HepG2 (cell line): ENCODE data around the gene CDH13. TPM values are rescaled to one million over a fixed set of nuclear protein-coding genes. Genes with fewer than 3 reads are reported as not detected.

Experiments used
- ATAC-seq: fragments of 200-7000 bp; cut with Tn5 transposase; 3 replicates; pipeline ENCODE4 v1.9.1; 2020; ENCODE audit warnings: mild to moderate bottlenecking, moderate library complexity
- BruUV-seq: library from RNA; stranded (reverse); fragments of 400-500 nt; replicated peaks from 2 replicates; lab custom pipeline; 2021; lab: Mats Ljungman, UMichigan
- CTCF ChIA-PET: fragments of 300-600 bp; formaldehyde crosslinking; extraction: SDS; loops from one replicate; lab custom pipeline; 2021; ENCODE audit warnings: low total read pairs, inconsistent platforms, low intra/inter-chr PET ratio; lab: Yijun Ruan, JAX
- POLR2A ChIA-PET: fragments of 350-600 bp; sonication (Branson Sonifier 250); formaldehyde crosslinking; loops from one replicate; lab custom pipeline; 2020; ENCODE audit warnings: antibody characterized with exemption, inconsistent platforms; lab: Yijun Ruan, JAX
- DNase-seq: peaks from one replicate; pipeline ENCODE4 v3.0.0-alpha.2; 2015; ENCODE audit warnings: low spot score
- FAIRE-seq: peaks from 3 replicates; lab custom pipeline; 2011; peaks lifted over from hg19 to GRCh38; lab: Jason Lieb, UNC
- H2AFZ ChIP-seq: one replicate; pipeline ENCODE4 v1.6.1; 2011; ENCODE audit warnings: low read length, inconsistent platforms
- H3K27ac ChIP-seq: fragments of 300-600 bp; 3 replicates; pipeline ENCODE4 v1.8.0; 2011; ENCODE audit warnings: mixed run types, mild to moderate bottlenecking, mixed read lengths, low read length, inconsistent platforms; ENCODE audit not compliant: insufficient read depth; ENCODE audit errors: extremely low read length
- H3K27me3 ChIP-seq, 2 experiments: fragments of 200-600 bp in 1 of 2; 2 replicates in 1 of 2; 3 replicates in 1 of 2; pipeline versions ENCODE4 v1.6.0 to v1.8.0; 2011; ENCODE audit warnings: low read length in 2 of 2, mild to moderate bottlenecking in 2 of 2, moderate library complexity in 2 of 2, inconsistent platforms in 1 of 2; ENCODE audit not compliant: insufficient read depth in 2 of 2, control insufficient read depth in 1 of 2
- H3K36me3 ChIP-seq, 2 experiments: fragments of 200-600 bp in 1 of 2; replicated peaks in 1 of 2; 2 replicates in 1 of 2; 3 replicates in 1 of 2; pipeline versions ENCODE4 v1.5.1 to v1.8.0; 2011; ENCODE audit warnings: low read length in 2 of 2, inconsistent platforms in 1 of 2; ENCODE audit not compliant: insufficient read depth in 2 of 2, control insufficient read depth in 1 of 2
- H3K4me1 ChIP-seq: 2 replicates; pipeline ENCODE4 v1.5.1; 2012; ENCODE audit warnings: low read length, inconsistent platforms; ENCODE audit not compliant: insufficient read depth
- H3K4me2 ChIP-seq: 2 replicates; pipeline ENCODE4 v1.6.0; 2011; ENCODE audit warnings: low read depth, low read length, inconsistent platforms
- H3K4me3 ChIP-seq, 3 experiments: fragments of 200-600 bp in 1 of 3; sonication (generic), shearing (Covaris generic) in 1 of 3; replicated peaks in 1 of 3; 2 replicates each; pipeline ENCODE4 v1.5.1; 2011 to 2016; ENCODE audit warnings: low read length in 3 of 3, inconsistent platforms in 2 of 3, low read depth in 2 of 3, mild to moderate bottlenecking in 2 of 3, control low read depth in 1 of 3, mixed read lengths in 1 of 3; ENCODE audit not compliant: insufficient read depth in 1 of 3
- H3K79me2 ChIP-seq: one replicate; pipeline ENCODE4 v1.6.1; 2011; ENCODE audit warnings: low read length, inconsistent platforms; ENCODE audit not compliant: insufficient read depth
- H3K9ac ChIP-seq: 2 replicates; pipeline ENCODE4 v1.6.0; 2011; ENCODE audit warnings: mild to moderate bottlenecking, low read depth, low read length, inconsistent platforms; ENCODE audit not compliant: insufficient read depth
- H3K9me3 ChIP-seq: 2 replicates; pipeline ENCODE4 v1.5.1; 2012; ENCODE audit warnings: mild to moderate bottlenecking, low read length
- H4K20me1 ChIP-seq: 2 replicates; pipeline ENCODE4 v1.6.0; 2011; ENCODE audit warnings: inconsistent platforms, mild to moderate bottlenecking, low read length, moderate library complexity; ENCODE audit not compliant: insufficient read depth
- FOXA1 ChIP-seq, 2 experiments: fragments of 450-650 bp in 1 of 2; sonication (generic) in 1 of 2; formaldehyde crosslinking in 1 of 2; IDR thresholded peaks; 2 replicates each; pipeline versions ENCODE4 v1.4.0 to v1.6.1; 2016 to 2020; ENCODE audit warnings: missing genetic modification reagents in 1 of 2
- HNRNPL ChIP-seq: fragments of 200-400 bp; formaldehyde crosslinking; IDR thresholded peaks from 2 replicates; pipeline ENCODE4 v1.6.1; 2017; ENCODE audit warnings: mild to moderate bottlenecking, low read depth, low read length
- KDM2A ChIP-seq: sonication (generic); formaldehyde crosslinking; IDR thresholded peaks from 2 replicates; pipeline ENCODE4 v1.4.0; 2020; ENCODE audit warnings: low read depth, missing genetic modification reagents, borderline replicate concordance
- KLF12 ChIP-seq: sonication (generic); formaldehyde crosslinking; IDR thresholded peaks from 2 replicates; pipeline ENCODE4 v1.4.0; 2020; ENCODE audit warnings: missing genetic modification reagents, borderline replicate concordance
- MZF1 ChIP-seq: sonication (generic); formaldehyde crosslinking; IDR thresholded peaks from 2 replicates; pipeline ENCODE4 v1.8.1; 2023; ENCODE audit warnings: mild to moderate bottlenecking, missing genetic modification reagents, borderline replicate concordance
- NCOA5 ChIP-seq: sonication (generic); formaldehyde crosslinking; IDR thresholded peaks from 2 replicates; pipeline ENCODE4 v1.4.0; 2020; ENCODE audit warnings: missing genetic modification reagents
- NR1H2 ChIP-seq: sonication (generic); formaldehyde crosslinking; IDR thresholded peaks from 2 replicates; pipeline ENCODE4 v1.8.1; 2022; ENCODE audit warnings: low read depth, missing genetic modification reagents, borderline replicate concordance
- RBM22 ChIP-seq: fragments of 200-400 bp; formaldehyde crosslinking; optimal IDR thresholded peaks from 2 replicates; pipeline ENCODE3; 2017; ENCODE audit warnings: mild to moderate bottlenecking, low read length, moderate library complexity
- SIN3A ChIP-seq: IDR thresholded peaks from 2 replicates; pipeline ENCODE4 v1.6.1; 2011; ENCODE audit warnings: low read depth, mild to moderate bottlenecking, control low read depth, low read length, borderline replicate concordance
- SP1 ChIP-seq, 2 experiments: fragments of 450-650 bp in 1 of 2; sonication (generic) in 1 of 2; formaldehyde crosslinking in 1 of 2; IDR thresholded peaks; 2 replicates each; pipeline versions ENCODE4 v1.4.0 to v1.6.1; 2016 to 2020; ENCODE audit warnings: missing genetic modification reagents in 1 of 2
- YEATS4 ChIP-seq: sonication (generic); formaldehyde crosslinking; IDR thresholded peaks from 2 replicates; pipeline ENCODE4 v1.4.0; 2020; ENCODE audit warnings: missing genetic modification reagents, borderline replicate concordance
- ZNF326 ChIP-seq: sonication (generic); formaldehyde crosslinking; IDR thresholded peaks from 2 replicates; pipeline ENCODE4 v1.4.0; 2020; ENCODE audit warnings: missing genetic modification reagents, borderline replicate concordance
- ZNF724P ChIP-seq: sonication (generic); formaldehyde crosslinking; IDR thresholded peaks from 2 replicates; pipeline ENCODE4 v1.8.0; 2022; ENCODE audit warnings: missing genetic modification reagents, borderline replicate concordance
- WGBS: methylation state at CpG from one replicate; pipeline ENCODE4 v1.1.6; 2017; ENCODE audit warnings: low lambda C conversion rate; 5-methylcytosine and 5-hydroxymethylcytosine counted together
- in situ Hi-C: cut with HindIII; loops from 2 replicates; pipeline ENCODE4 v1.10.0; 2017; ENCODE audit warnings: low pct_unique_long_range_greater_than_20kb; ENCODE audit not compliant: extremely low pct_ligation_motif_present
- intact Hi-C: fragments of 100-400 bp; cut with micrococcal nuclease; formaldehyde crosslinking; loops from one replicate; pipeline ENCODE4 v1.10.0; 2022; ENCODE audit not compliant: unreplicated experiment
- polyA plus RNA-seq, 8 experiments: library from polyadenylated mRNA; depleted of rRNA in 3 of 8; stranded (reverse) in 7 of 8; unstranded in 1 of 8; fragments of >200 nt; fragmentation: Illumina TruSeq in 4 of 8; extraction: Trizol in 4 of 8; gene quantifications; 2 replicates each; pipeline versions ENCODE4 v1.2.1 to v1.2.3, GENCODE V29; 2011 to 2016; ENCODE audit warnings: low read depth in 4 of 8, missing spikeins in 1 of 8, mixed read lengths in 1 of 8; ENCODE audit not compliant: insufficient read depth in 1 of 8
- total RNA-seq, 5 experiments: library from RNA; depleted of rRNA; stranded (reverse); fragments of >200 nt; fragmentation: Illumina TruSeq; extraction: Trizol; gene quantifications; 2 replicates each; pipeline ENCODE4 v1.2.3, GENCODE V29; 2016; ENCODE audit warnings: low read depth in 1 of 5
- TF ChIP-seq, protein P1 (sequence below): sonication (generic); formaldehyde crosslinking; IDR thresholded peaks from 2 replicates; pipeline ENCODE4 v1.5.1; 2020; ENCODE audit warnings: mild to moderate bottlenecking, missing genetic modification reagents, moderate library complexity
- TF ChIP-seq, protein P2 (sequence below): sonication (generic); formaldehyde crosslinking; IDR thresholded peaks from 2 replicates; pipeline ENCODE4 v1.5.0; 2020; ENCODE audit warnings: mild to moderate bottlenecking, missing genetic modification reagents
- TF ChIP-seq, protein P3 (sequence below): sonication (generic); formaldehyde crosslinking; IDR thresholded peaks from 2 replicates; pipeline ENCODE4 v1.4.0; 2020; ENCODE audit warnings: mild to moderate bottlenecking, missing genetic modification reagents
- TF ChIP-seq, protein P4 (sequence below): sonication (generic); formaldehyde crosslinking; IDR thresholded peaks from 2 replicates; pipeline ENCODE4 v1.5.1; 2020; ENCODE audit warnings: missing genetic modification reagents, mild to moderate bottlenecking, borderline replicate concordance

CDH13 gene
- total and polyA plus RNA-seq, 2 of the 13 experiments (the other 11 are each of a cell fraction or from before 2014, with no cell fraction given), result not detected

DNA sequence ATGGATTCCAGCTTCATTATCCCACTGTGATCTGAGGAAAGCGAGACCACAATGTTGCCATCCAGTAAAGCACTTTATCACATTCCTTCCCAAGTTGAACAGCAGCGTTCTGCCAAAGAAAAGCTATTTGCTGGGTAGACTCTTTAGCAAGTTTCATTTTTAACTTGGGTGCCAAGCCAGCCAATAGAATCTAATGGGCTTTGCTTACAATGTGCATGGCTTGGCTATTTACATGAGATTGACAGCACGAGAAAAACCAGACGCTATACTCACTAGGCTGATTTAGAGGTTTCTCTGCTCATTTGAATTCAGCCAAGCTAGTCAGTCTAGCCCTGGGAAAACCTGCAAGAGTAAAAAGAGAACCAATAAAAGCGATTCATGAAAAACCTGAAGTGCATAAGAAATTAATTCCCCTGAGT lies 108.9 kb downstream of the CDH13 start:
- H4K20me1 ChIP-seq, result no peaks in the 10 kb centered on the region
- no peak for DNase-seq
- H3K4me2 ChIP-seq, result no peak overlapping the region
- no peak for FAIRE-seq
- no TSS peak for BruUV-seq
- H3K27ac ChIP-seq, result no peak overlapping the region
- no peaks in the 10 kb centered on the region for H3K79me2 ChIP-seq
- WGBS, result 3% methylated on average over 5 of the region's 5 CpGs
- H3K4me3 ChIP-seq, result no peak overlapping the region
- intact Hi-C loops, result no loop called here
- in situ Hi-C loops, result no loop called here
- H3K4me1 ChIP-seq, result no peaks in the 10 kb centered on the region
- ATAC-seq, result no peak
- ChIA-PET POLR2A (no interaction called here), CTCF (no interaction called here)
- H2AFZ ChIP-seq, result no peak overlapping the region
- H3K27me3 ChIP-seq, result no peaks in the 10 kb centered on the region
- H3K9me3 ChIP-seq, result no peaks in the 10 kb centered on the region
- H3K9ac ChIP-seq, result no peak overlapping the region
- no peaks in the 10 kb centered on the region for H3K36me3 ChIP-seq
- TF ChIP-seq ZNF326 (CRISPR knock-in tag), result no peak
- TF ChIP-seq SP1 (IDR thresholded peaks at IDR 0.05), result no peak
- no peak for TF ChIP-seq SP1 (CRISPR knock-in tag; IDR thresholded peaks at IDR 0.05)
- TF ChIP-seq, protein P1, sequence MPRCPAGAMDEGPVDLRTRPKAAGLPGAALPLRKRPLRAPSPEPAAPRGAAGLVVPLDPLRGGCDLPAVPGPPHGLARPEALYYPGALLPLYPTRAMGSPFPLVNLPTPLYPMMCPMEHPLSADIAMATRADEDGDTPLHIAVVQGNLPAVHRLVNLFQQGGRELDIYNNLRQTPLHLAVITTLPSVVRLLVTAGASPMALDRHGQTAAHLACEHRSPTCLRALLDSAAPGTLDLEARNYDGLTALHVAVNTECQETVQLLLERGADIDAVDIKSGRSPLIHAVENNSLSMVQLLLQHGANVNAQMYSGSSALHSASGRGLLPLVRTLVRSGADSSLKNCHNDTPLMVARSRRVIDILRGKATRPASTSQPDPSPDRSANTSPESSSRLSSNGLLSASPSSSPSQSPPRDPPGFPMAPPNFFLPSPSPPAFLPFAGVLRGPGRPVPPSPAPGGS, result no peak
- TF ChIP-seq KDM2A (CRISPR knock-in tag), result no peak
- no peak for TF ChIP-seq NCOA5 (CRISPR knock-in tag)
- TF ChIP-seq MZF1, result no peak
- TF ChIP-seq, protein P2, sequence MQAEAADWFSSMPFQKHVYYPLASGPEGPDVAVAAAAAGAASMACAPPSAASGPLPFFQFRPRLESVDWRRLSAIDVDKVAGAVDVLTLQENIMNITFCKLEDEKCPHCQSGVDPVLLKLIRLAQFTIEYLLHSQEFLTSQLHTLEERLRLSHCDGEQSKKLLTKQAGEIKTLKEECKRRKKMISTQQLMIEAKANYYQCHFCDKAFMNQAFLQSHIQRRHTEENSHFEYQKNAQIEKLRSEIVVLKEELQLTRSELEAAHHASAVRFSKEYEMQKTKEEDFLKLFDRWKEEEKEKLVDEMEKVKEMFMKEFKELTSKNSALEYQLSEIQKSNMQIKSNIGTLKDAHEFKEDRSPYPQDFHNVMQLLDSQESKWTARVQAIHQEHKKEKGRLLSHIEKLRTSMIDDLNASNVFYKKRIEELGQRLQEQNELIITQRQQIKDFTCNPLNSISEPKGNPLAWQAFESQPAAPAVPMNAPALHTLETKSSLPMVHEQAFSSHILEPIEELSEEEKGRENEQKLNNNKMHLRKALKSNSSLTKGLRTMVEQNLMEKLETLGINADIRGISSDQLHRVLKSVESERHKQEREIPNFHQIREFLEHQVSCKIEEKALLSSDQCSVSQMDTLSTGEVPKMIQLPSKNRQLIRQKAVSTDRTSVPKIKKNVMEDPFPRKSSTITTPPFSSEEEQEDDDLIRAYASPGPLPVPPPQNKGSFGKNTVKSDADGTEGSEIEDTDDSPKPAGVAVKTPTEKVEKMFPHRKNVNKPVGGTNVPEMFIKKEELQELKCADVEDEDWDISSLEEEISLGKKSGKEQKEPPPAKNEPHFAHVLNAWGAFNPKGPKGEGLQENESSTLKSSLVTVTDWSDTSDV (CRISPR knock-in tag), result no peak
- TF ChIP-seq SIN3A, result no peak
- no peak for TF ChIP-seq NR1H2
- TF ChIP-seq RBM22, result no peak
- no peak for TF ChIP-seq FOXA1 (IDR thresholded peaks at IDR 0.05)
- TF ChIP-seq FOXA1 (CRISPR knock-in tag; IDR thresholded peaks at IDR 0.05), result no peak
- TF ChIP-seq HNRNPL, result no peak
- no peak for TF ChIP-seq YEATS4 (CRISPR knock-in tag)
- TF ChIP-seq, protein P3, sequence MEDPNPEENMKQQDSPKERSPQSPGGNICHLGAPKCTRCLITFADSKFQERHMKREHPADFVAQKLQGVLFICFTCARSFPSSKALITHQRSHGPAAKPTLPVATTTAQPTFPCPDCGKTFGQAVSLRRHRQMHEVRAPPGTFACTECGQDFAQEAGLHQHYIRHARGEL (CRISPR knock-in tag), result no peak
- TF ChIP-seq, protein P4, sequence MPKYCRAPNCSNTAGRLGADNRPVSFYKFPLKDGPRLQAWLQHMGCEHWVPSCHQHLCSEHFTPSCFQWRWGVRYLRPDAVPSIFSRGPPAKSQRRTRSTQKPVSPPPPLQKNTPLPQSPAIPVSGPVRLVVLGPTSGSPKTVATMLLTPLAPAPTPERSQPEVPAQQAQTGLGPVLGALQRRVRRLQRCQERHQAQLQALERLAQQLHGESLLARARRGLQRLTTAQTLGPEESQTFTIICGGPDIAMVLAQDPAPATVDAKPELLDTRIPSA (CRISPR knock-in tag), result no peak
- no peak for TF ChIP-seq ZNF724P
- no peak for TF ChIP-seq KLF12 (CRISPR knock-in tag)
